Upper lobe of left lung (tissue), 4 donors: ENCODE measurements around the gene PDE6H.

Experiments
- CTCF ChIP-seq, 6 experiments: fragments of 450-650 bp in 4 of 6; fragments of 200-600 bp in 2 of 6; sonication (generic) in 2 of 6; IDR thresholded peaks; one replicate each; pipeline ENCODE4 v1.5.1; 2016 to 2019; ENCODE audit warnings: antibody characterized with exemption in 6 of 6
- EP300 ChIP-seq, 4 donors: sonication (generic); formaldehyde crosslinking; IDR thresholded peaks; one replicate each; pipeline ENCODE4 v1.5.1; 2017; ENCODE audit warnings: antibody characterized with exemption in 4 of 4, control low read depth in 2 of 4
- POLR2A ChIP-seq, 4 donors: fragments of 450-650 bp; IDR thresholded peaks; one replicate each; pipeline ENCODE4 v1.5.1; 2016 to 2017; ENCODE audit warnings: antibody characterized with exemption in 4 of 4, mild to moderate bottlenecking in 2 of 4
- POLR2AphosphoS5 ChIP-seq, 2 donors: sonication (generic); formaldehyde crosslinking; IDR thresholded peaks; one replicate each; pipeline ENCODE4 v1.5.1; 2017; ENCODE audit warnings: antibody characterized with exemption in 2 of 2

GRCh38 chr12:14923944-14924343 is 48.9 kb upstream of the PDE6H start:
- no peak for TF ChIP-seq POLR2AphosphoS5 (IDR thresholded peaks at IDR 0.05)
- TF ChIP-seq CTCF (IDR thresholded peaks at IDR 0.05) = no peak
- no peak for TF ChIP-seq POLR2A (IDR thresholded peaks at IDR 0.05)
- TF ChIP-seq EP300 (IDR thresholded peaks at IDR 0.05) = no peak
